PC-3 (cell line): Measurements from ENCODE around the gene RABAC1. TPM values are rescaled to one million over a fixed set of nuclear protein-coding genes. Genes with fewer than 3 reads are reported as not detected.

Experiments used
- ATAC-seq: fragments of 200-7000 bp; cut with Tn5 transposase; 2 replicates; pipeline ENCODE4 v1.9.1; 2020; ENCODE audit warnings: mild to moderate bottlenecking, moderate library complexity
- BruUV-seq: library from RNA; stranded (reverse); fragments of 400-500 nt; replicated peaks from 2 replicates; lab custom pipeline; 2021; lab: Mats Ljungman, UMichigan
- CTCF ChIA-PET: fragments of 300-600 bp; sonication (Branson Sonifier 250); formaldehyde crosslinking; loops from one replicate; lab custom pipeline; 2022; ENCODE audit warnings: antibody characterized with exemption; lab: Charles Lee
- POLR2A ChIA-PET: fragments of 300-600 bp; sonication (Branson Sonifier 250); formaldehyde crosslinking; loops from one replicate; lab custom pipeline; 2022; ENCODE audit warnings: antibody characterized with exemption; ENCODE audit not compliant: unreplicated experiment; lab: Charles Lee
- DNase-seq: peaks from one replicate; pipeline ENCODE4 v3.0.0-alpha.2; 2015
- H2AFZ ChIP-seq: fragments of 300-600 bp; sonication (generic); 2 replicates; pipeline ENCODE4 v1.6.0; 2016; ENCODE audit warnings: antibody characterized with exemption, low read length
- H3F3A ChIP-seq: fragments of 300-600 bp; sonication (generic); one replicate; pipeline ENCODE4 v1.6.0; 2017; ENCODE audit warnings: antibody characterized with exemption, low read length, control low read depth, mild to moderate bottlenecking; ENCODE audit not compliant: unreplicated experiment
- H3K27ac ChIP-seq: fragments of 300-600 bp; sonication (generic); 2 replicates; pipeline ENCODE4 v1.5.1; 2016; ENCODE audit warnings: mild to moderate bottlenecking, low read length
- H3K27me3 ChIP-seq: fragments of 300-600 bp; sonication (generic); 2 replicates; pipeline ENCODE4 v1.6.1; 2016; ENCODE audit warnings: low read length, mixed read lengths
- H3K36me3 ChIP-seq: fragments of 300-600 bp; sonication (generic); 2 replicates; pipeline ENCODE4 v1.6.1; 2016; ENCODE audit warnings: low read depth, mixed run types, low read length, mixed read lengths
- H3K4me1 ChIP-seq: fragments of 300-600 bp; sonication (generic); 2 replicates; pipeline ENCODE4 v1.5.1; 2016; ENCODE audit warnings: low read length; ENCODE audit not compliant: insufficient read depth
- H3K4me2 ChIP-seq: fragments of 300-600 bp; sonication (generic); 2 replicates; pipeline ENCODE4 v1.6.0; 2016; ENCODE audit warnings: low read length
- H3K4me3 ChIP-seq: fragments of 300-600 bp; sonication (generic); 2 replicates; pipeline ENCODE4 v1.5.1; 2016; ENCODE audit warnings: mild to moderate bottlenecking, low read length, mixed read lengths
- H3K79me2 ChIP-seq: fragments of 300-600 bp; sonication (generic); 2 replicates; pipeline ENCODE4 v1.6.1; 2017; ENCODE audit warnings: low read length, mixed read lengths
- H3K9ac ChIP-seq: fragments of 300-600 bp; sonication (generic); 2 replicates; pipeline ENCODE4 v1.6.0; 2016; ENCODE audit warnings: mild to moderate bottlenecking, low read length
- H3K9me2 ChIP-seq: fragments of 300-600 bp; sonication (generic); replicated peaks from 2 replicates; pipeline ENCODE4 v1.6.1; 2016; ENCODE audit warnings: mixed run types, low read length, mixed read lengths
- H3K9me3 ChIP-seq: fragments of 300-600 bp; sonication (generic); 2 replicates; pipeline ENCODE4 v1.6.1; 2016; ENCODE audit warnings: low read length, mixed read lengths
- H4K20me1 ChIP-seq: fragments of 300-600 bp; sonication (generic); 2 replicates; pipeline ENCODE4 v1.6.1; 2016; ENCODE audit warnings: low read length, mixed read lengths
- EZH2 ChIP-seq: fragments of 300-600 bp; sonication (generic); IDR thresholded peaks from one replicate; pipeline ENCODE4 v1.6.1; 2017; ENCODE audit warnings: antibody characterized with exemption, mild to moderate bottlenecking, low read length; ENCODE audit not compliant: unreplicated experiment
- EZH2phosphoT487 ChIP-seq: fragments of 300-600 bp; sonication (generic); IDR thresholded peaks from 2 replicates; pipeline ENCODE4 v1.6.1; 2018; ENCODE audit warnings: mild to moderate bottlenecking, antibody characterized with exemption, low read length, borderline replicate concordance
- intact Hi-C: fragments of 100-400 bp; cut with micrococcal nuclease; formaldehyde crosslinking; loops from 2 replicates; pipeline ENCODE4 v1.9.0; 2023
- total RNA-seq: library from RNA; depleted of rRNA; stranded (reverse); fragments of >200 nt; gene quantifications from 2 replicates; pipeline ENCODE4 v1.2.3, GENCODE V29; 2014
- TF ChIP-seq, protein P1 (sequence below): fragments of 300-600 bp; sonication (generic); conservative IDR thresholded peaks from 2 replicates; pipeline ENCODE4 v1.5.1; 2017; ENCODE audit warnings: antibody characterized with exemption, low read depth, mild to moderate bottlenecking, low read length

The RABAC1 gene
- total RNA-seq, 1 experiment from 2014 or later = 158 TPM

DNA sequence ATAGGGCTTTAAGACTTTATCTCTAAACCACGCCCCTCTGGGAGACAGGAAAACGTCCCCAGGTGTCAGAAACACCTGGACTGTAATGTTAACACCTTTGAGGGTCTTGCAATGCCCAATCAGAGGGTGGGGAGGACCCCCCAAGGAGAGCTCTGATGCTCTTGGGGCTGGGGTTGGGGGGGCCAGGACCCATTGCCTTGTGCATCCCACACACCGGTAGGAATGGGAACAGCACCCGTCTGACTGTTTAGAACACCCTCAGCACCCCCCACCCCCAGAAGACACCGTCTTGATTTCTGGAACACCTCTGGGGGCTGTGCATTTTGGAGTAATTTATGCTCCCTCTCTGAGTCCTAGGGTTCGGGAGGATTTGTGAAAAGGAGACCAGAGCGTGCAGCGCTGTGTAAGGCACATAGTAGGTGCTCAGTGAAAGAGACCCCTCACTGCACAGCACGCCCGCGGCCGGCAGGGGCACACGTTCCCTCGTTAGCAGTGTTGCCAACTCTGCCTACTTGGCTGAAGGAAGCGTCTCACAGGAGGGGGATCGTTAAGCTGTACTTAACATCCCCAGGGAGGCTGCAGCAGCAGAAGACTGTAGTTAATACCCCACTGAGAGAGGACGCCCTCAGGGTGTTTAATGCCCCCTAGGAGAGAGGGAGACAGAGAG lies 28.1 kb downstream of the RABAC1 start:
- H3K27me3 ChIP-seq = 0 out of 2 replicates have a peak, but pooled peaks cover 9% of the 10 kb centered on the region
- CTCF ChIA-PET = interaction anchor here (1.3 kb wide), 1 partner anchor 44 kb away, joined by 4 read pairs; no protein-coding TSS in a partner anchor
- intact Hi-C loops = no loop called here

DNA sequence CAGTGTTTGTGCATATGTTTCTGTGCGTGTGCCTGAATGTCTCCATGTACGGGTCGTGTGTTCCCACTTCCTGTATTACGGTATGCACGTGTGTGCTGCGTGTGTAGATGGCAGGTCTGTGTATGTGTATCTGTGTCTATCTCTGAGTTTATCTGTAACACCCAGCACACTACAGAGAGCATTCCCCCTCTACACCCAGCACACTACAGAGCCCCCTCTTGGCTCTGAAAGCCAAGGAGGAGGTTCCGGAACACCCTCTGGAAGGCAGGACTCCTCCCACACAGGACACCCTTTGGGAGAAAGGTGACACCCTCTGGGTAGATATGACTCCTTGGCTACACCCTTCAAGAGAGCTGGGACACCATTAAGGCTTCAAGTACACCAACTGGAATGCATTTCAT lies 28.8 kb downstream of the RABAC1 start:
- Histone ChIP-seq H3K4me3 (no peak overlapping the region), H3F3A (no peaks in the 10 kb centered on the region), H4K20me1 (no peaks in the 10 kb centered on the region), H3K9ac (no peak overlapping the region), H3K4me2 (no peak overlapping the region), H3K79me2 (no peaks in the 10 kb centered on the region), H3K9me2 (no peaks in the 10 kb centered on the region), H3K4me1 (peaks cover 6% of the 10 kb centered on the region; the same call in 1 of the 2 replicates), H3K9me3 (no peaks in the 10 kb centered on the region), H3K27me3 (0 out of 2 replicates have a peak, but pooled peaks cover 9% of the 10 kb centered on the region), H3K27ac (no peak overlapping the region), H3K36me3 (no peaks in the 10 kb centered on the region), H2AFZ (no peak overlapping the region)
- no peak for ATAC-seq
- intact Hi-C loops = no loop called here
- no TSS peak for BruUV-seq
- no peak for TF ChIP-seq EZH2phosphoT487
- TF ChIP-seq EZH2 = no peak
- TF ChIP-seq, protein P1, sequence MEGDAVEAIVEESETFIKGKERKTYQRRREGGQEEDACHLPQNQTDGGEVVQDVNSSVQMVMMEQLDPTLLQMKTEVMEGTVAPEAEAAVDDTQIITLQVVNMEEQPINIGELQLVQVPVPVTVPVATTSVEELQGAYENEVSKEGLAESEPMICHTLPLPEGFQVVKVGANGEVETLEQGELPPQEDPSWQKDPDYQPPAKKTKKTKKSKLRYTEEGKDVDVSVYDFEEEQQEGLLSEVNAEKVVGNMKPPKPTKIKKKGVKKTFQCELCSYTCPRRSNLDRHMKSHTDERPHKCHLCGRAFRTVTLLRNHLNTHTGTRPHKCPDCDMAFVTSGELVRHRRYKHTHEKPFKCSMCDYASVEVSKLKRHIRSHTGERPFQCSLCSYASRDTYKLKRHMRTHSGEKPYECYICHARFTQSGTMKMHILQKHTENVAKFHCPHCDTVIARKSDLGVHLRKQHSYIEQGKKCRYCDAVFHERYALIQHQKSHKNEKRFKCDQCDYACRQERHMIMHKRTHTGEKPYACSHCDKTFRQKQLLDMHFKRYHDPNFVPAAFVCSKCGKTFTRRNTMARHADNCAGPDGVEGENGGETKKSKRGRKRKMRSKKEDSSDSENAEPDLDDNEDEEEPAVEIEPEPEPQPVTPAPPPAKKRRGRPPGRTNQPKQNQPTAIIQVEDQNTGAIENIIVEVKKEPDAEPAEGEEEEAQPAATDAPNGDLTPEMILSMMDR = no peak
- POLR2A ChIA-PET = no interaction called here
- CTCF ChIA-PET = interaction anchor here (1.3 kb wide), 1 partner anchor 43 kb away, joined by 4 read pairs; no protein-coding TSS in a partner anchor
- no peak for DNase-seq

More for the DNA sequence above, 28.1 kb downstream of the RABAC1 start:
- no peak overlapping the region for H3K27ac ChIP-seq
- no peaks in the 10 kb centered on the region for H3K9me3 ChIP-seq
- H3K79me2 ChIP-seq = no peaks in the 10 kb centered on the region
- no peak overlapping the region for H2AFZ ChIP-seq
- H3K4me3 ChIP-seq = no peak overlapping the region
- no peak for DNase-seq
- POLR2A ChIA-PET = no interaction called here
- peaks cover 7% of the 10 kb centered on the region; the same call in 1 of the 2 replicates for H3K4me1 ChIP-seq
- no TSS peak for BruUV-seq
- ATAC-seq = no peak
- H3F3A ChIP-seq = no peaks in the 10 kb centered on the region
- H3K4me2 ChIP-seq = no peak overlapping the region
- H4K20me1 ChIP-seq = no peaks in the 10 kb centered on the region
- no peaks in the 10 kb centered on the region for H3K9me2 ChIP-seq
- H3K36me3 ChIP-seq = no peaks in the 10 kb centered on the region
- no peak overlapping the region for H3K9ac ChIP-seq
- TF ChIP-seq EZH2 (no peak), EZH2phosphoT487 (no peak)
- TF ChIP-seq, protein P1 = no peak

DNA sequence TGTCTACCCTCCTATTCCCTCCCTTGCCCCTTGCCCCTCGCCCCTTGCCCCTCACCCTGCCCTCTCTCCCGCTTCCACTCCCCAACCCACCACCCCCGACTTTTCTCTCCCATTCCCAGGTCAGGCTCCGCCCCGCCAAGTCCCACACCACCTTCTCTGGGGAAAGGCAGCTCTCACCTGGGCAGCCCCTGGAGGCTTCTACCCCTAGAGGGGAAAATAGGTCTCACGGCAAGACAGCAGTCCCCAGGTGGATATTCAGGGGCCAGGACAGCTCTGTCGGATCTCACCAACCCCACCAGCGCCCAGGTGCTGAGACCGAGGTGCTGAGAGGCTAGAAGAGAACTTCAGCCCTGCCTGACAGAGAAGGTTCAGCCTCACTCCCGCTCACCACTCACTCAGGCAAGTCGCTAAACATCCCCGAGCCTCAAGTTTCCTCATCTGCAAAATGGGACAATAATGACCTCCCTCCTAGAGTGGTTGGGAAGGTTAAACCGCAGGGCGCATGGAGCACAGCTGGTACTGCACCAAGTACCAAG lies 29.5 kb downstream of the RABAC1 start:
- Histone ChIP-seq H3K9ac (no peak overlapping the region), H3K4me3 (no peak overlapping the region), H3K27me3 (0 out of 2 replicates have a peak, but pooled peaks cover 9% of the 10 kb centered on the region), H3F3A (no peaks in the 10 kb centered on the region), H3K27ac (no peak overlapping the region), H3K9me3 (no peaks in the 10 kb centered on the region), H3K4me1 (peaks cover 6% of the 10 kb centered on the region; the same call in 1 of the 2 replicates), H3K79me2 (no peaks in the 10 kb centered on the region), H3K36me3 (no peaks in the 10 kb centered on the region), H2AFZ (no peak overlapping the region), H3K4me2 (no peak overlapping the region), H3K9me2 (no peaks in the 10 kb centered on the region), H4K20me1 (no peaks in the 10 kb centered on the region)
- DNase-seq (no peak), ATAC-seq (no peak)
- no TSS peak for BruUV-seq
- intact Hi-C loops = no loop called here
- POLR2A ChIA-PET = no interaction called here
- CTCF ChIA-PET = interaction anchor here (1.3 kb wide), 1 partner anchor 43 kb away, joined by 4 read pairs; no protein-coding TSS in a partner anchor
- TF ChIP-seq EZH2 (no peak), EZH2phosphoT487 (no peak)
- TF ChIP-seq, protein P1 = no peak
